Activated CD8-positive, alpha-beta memory T cell treated with anti-CD3 and anti-CD28 coated beads for 36 hours (primary cell): Measurements from ENCODE around the gene CHMP6. TPM values are rescaled to one million over a fixed set of nuclear protein-coding genes. Genes with fewer than 3 reads are reported as not detected.

ENCODE experiments used
- CTCF ChIA-PET: fragments of 350-600 bp; sonication (Branson Sonifier 250); formaldehyde crosslinking; loops from one replicate; lab custom pipeline; 2021; ENCODE audit warnings: antibody characterized with exemption; lab: Charles Lee
- POLR2A ChIA-PET: fragments of 350-600 bp; sonication (Branson Sonifier 250); formaldehyde crosslinking; loops from one replicate; lab custom pipeline; 2021; ENCODE audit warnings: antibody characterized with exemption; lab: Charles Lee
- total RNA-seq, 2 experiments: library from RNA; stranded (reverse); gene quantifications; one replicate each; pipeline ENCODE4 v1.2.3, GENCODE V29; 2021

CHMP6 gene
- total RNA-seq, 2 experiments from 2014 or later: 25.6 TPM

GRCh38 chr17:80955671-80956280 lies 35.9 kb upstream of the CHMP6 start:
- CTCF ChIA-PET: interaction anchor here (0.6 kb wide), 1 partner anchor 651 kb away, joined by 3 read pairs; no protein-coding TSS in a partner anchor
- POLR2A ChIA-PET: no interaction called here

GRCh38 chr17:80956321-80957190 lies 35.1 kb upstream of the CHMP6 start:
- ChIA-PET POLR2A (no interaction called here), CTCF (interaction anchor here (0.6 kb wide), 1 partner anchor 652 kb away, joined by 3 read pairs; no protein-coding TSS in a partner anchor)

- CTCF ChIA-PET: no interaction called here
- POLR2A ChIA-PET: no interaction called here
These were observed 34.1 kb upstream of the CHMP6 start for GRCh38 chr17:80957461-80957941.

- ChIA-PET POLR2A (no interaction called here), CTCF (no interaction called here)
These were observed 32.2 kb upstream of the CHMP6 start for GRCh38 chr17:80959330-80960036.

- CTCF ChIA-PET: no interaction called here
- POLR2A ChIA-PET: no interaction called here
These were observed 31.4 kb upstream of the CHMP6 start for GRCh38 chr17:80960037-80960796.

- ChIA-PET POLR2A (no interaction called here), CTCF (no interaction called here)
These were observed 30.7 kb upstream of the CHMP6 start for GRCh38 chr17:80960797-80961452.

GRCh38 chr17:80961541-80962330 lies 29.9 kb upstream of the CHMP6 start:
- CTCF ChIA-PET: no interaction called here

GRCh38 chr17:80962356-80963329 lies 29.0 kb upstream of the CHMP6 start:
- ChIA-PET POLR2A (interaction anchor here (0.6 kb wide), 1 partner anchor 26 kb away, joined by 3 read pairs; no protein-coding TSS in a partner anchor), CTCF (no interaction called here)

More at GRCh38 chr17:80961541-80962330, 29.9 kb upstream of the CHMP6 start:
- POLR2A ChIA-PET: interaction anchor here (0.6 kb wide), 1 partner anchor 25 kb away, joined by 3 read pairs; no protein-coding TSS in a partner anchor

GRCh38 chr17:80963812-80964543 lies 27.7 kb upstream of the CHMP6 start:
- ChIA-PET CTCF (no interaction called here), POLR2A (no interaction called here)

- CTCF ChIA-PET: no interaction called here
These were observed 27.1 kb upstream of the CHMP6 start for GRCh38 chr17:80964544-80964856.

GRCh38 chr17:80964859-80965580 lies 26.6 kb upstream of the CHMP6 start:
- ChIA-PET CTCF (no interaction called here), POLR2A (no interaction called here)

More at GRCh38 chr17:80964544-80964856, 27.1 kb upstream of the CHMP6 start:
- POLR2A ChIA-PET: no interaction called here

GRCh38 chr17:80965606-80966005 lies 26.0 kb upstream of the CHMP6 start:
- ChIA-PET CTCF (no interaction called here), POLR2A (interaction anchor here (0.6 kb wide), 1 partner anchor 670 kb away, joined by 3 read pairs; no protein-coding TSS in a partner anchor)

- POLR2A ChIA-PET: interaction anchor here (0.8 kb wide), 1 partner anchor 134 kb away, joined by 3 read pairs; no protein-coding TSS in a partner anchor
- CTCF ChIA-PET: no interaction called here
These were observed 24.2 kb upstream of the CHMP6 start for GRCh38 chr17:80967404-80967872.

GRCh38 chr17:80968602-80969029 lies 23.0 kb upstream of the CHMP6 start:
- CTCF ChIA-PET: no interaction called here
- POLR2A ChIA-PET: no interaction called here

- CTCF ChIA-PET: interaction anchor here (0.9 to 1.8 kb wide), 2 partner anchors 12 to 103 kb away, joined by 3 to 7 read pairs; no protein-coding TSS in a partner anchor
These were observed 22.5 kb upstream of the CHMP6 start for GRCh38 chr17:80969030-80969673.

More at GRCh38 chr17:80969030-80969673, 22.5 kb upstream of the CHMP6 start:
- POLR2A ChIA-PET: no interaction called here
